Heart left ventricle (tissue), 13 donors: ENCODE data around the gene OTUD1.

Source experiments
- CTCF ChIP-seq, 12 donors: fragments of 200-600 bp; sonication (generic) in 4 of 12; IDR thresholded peaks; one replicate each; pipeline versions ENCODE4 v1.5.0 to v1.8.0; 2018 to 2022; ENCODE audit warnings: antibody characterized with exemption in 12 of 12, mild to moderate bottlenecking in 5 of 12
- POLR2A ChIP-seq, 2 donors: fragments of 450-650 bp; IDR thresholded peaks; one replicate each; pipeline ENCODE4 v1.6.1; 2017; ENCODE audit warnings: antibody characterized with exemption in 2 of 2, mild to moderate bottlenecking in 2 of 2, moderate library complexity in 2 of 2
- donor health status: ischemic (EF 13 %, LVEDD 7.1; RV severe dilation, severe dysfunction).
- donor health status: DM: no; HTN: yes; CAD: no.
- donor health status: DM: no; HTN: no; CAD: no.
- donor health status: ischemic (EF 25% LVEDD 6.9; RV normal size, moderate dysfunction).
- donor health status: ischemic (EF 25% LVEDD 5.7; RV mildly dilated, moderate dysfunction).
- donor health status: ischemic (EF 35%, LVEDD 5.7; RV mildly dilated, moderate dysfunction).
- donor health status: nonischemic (EF 11% LVEDD 7.7; RV severe dilation, severe dysfunction).
- donor health status: DM: yes; HTN: yes; CAD: no.
- donor health status: PGD.
- donor health status: ischemic (EF 29% LVEDD 5.4; RV normal size, mild dysfunction).
- donor health status: nonischemic (EF 23%, LVEDD 6.1; RV moderate dilation, normal function).

DNA sequence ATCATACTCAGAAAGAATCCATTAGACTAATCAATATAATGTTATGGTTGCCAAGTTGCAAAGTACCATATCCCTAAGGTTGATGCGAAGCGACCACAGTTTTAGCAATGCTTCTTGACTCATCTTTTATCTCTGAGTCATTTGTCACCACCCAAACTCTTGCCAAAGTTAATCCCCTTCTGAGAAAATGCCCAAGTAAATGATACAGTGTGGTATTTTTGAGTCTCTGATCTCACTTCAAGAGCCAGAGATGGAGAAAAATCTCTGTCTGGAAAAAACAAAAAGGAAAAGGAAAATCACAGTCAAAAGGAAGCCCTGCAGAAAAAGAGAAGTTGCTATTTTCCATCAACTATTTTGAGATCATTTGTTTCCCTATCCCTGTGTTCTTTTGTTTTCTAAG is 26.7 kb upstream of the OTUD1 start:
- TF ChIP-seq CTCF (IDR thresholded peaks at IDR 0.05) (no peak), POLR2A (IDR thresholded peaks at IDR 0.05) (no peak)
